Body of pancreas (tissue), 4 donors: ENCODE results near the gene FAIM.

Experiments used
- CTCF ChIP-seq, 7 experiments: fragments of 450-650 bp in 4 of 7; fragments of 200-600 bp in 3 of 7; sonication (generic) in 3 of 7; IDR thresholded peaks; one replicate each; pipeline ENCODE4 v1.5.1; 2016 to 2019; ENCODE audit warnings: antibody characterized with exemption in 7 of 7
- POLR2A ChIP-seq, 3 donors: fragments of 450-650 bp; IDR thresholded peaks; one replicate each; pipeline ENCODE4 v1.6.1; 2016; ENCODE audit warnings: antibody characterized with exemption in 3 of 3, mild to moderate bottlenecking in 2 of 3

- TF ChIP-seq CTCF (IDR thresholded peaks at IDR 0.05) (no peak), POLR2A (IDR thresholded peaks at IDR 0.05) (no peak)
Observed at GRCh38 chr3:138649134-138649533, 40.6 kb downstream of the FAIM start.
